Measurements from ENCODE around the gene TRAF1.

TRAF1 gene

GRCh38 chr9:120914396-120914795 is 12.2 kb downstream of the TRAF1 start:
- TF ChIP-seq TAF1 (IDR thresholded peaks at IDR 0.05; ENCODE audit: borderline replicate concordance, low read depth, low read length) (no peak), POLR2A (IDR thresholded peaks at IDR 0.05; ENCODE audit: low read depth, low read length) (peak; percentile 33; the same call in 1 of the 2 replicates), POLR2AphosphoS5 (IDR thresholded peaks at IDR 0.05; ENCODE audit: low read depth, low read length) (peak; percentile 26; the same call in 1 of the 2 replicates)
- FAIRE-seq = no peak
- no peak for DNase-seq (ENCODE audit: insufficient read length)

GRCh38 chr9:120913647-120914264 is 12.8 kb downstream of the TRAF1 start:
- no peak for DNase-seq (ENCODE audit: insufficient read length)
- TF ChIP-seq TAF1 (IDR thresholded peaks at IDR 0.05; ENCODE audit: borderline replicate concordance, low read depth, low read length) (no peak), POLR2A (IDR thresholded peaks at IDR 0.05; ENCODE audit: low read depth, low read length) (no peak), POLR2AphosphoS5 (IDR thresholded peaks at IDR 0.05; ENCODE audit: low read depth, low read length) (no peak)
- no peak for FAIRE-seq

- DNase-seq (ENCODE audit: insufficient read length) = no peak
- no peak for FAIRE-seq
- TF ChIP-seq POLR2A (IDR thresholded peaks at IDR 0.05; ENCODE audit: low read depth, low read length) (peak; percentile 49), POLR2AphosphoS5 (IDR thresholded peaks at IDR 0.05; ENCODE audit: low read depth, low read length) (peak; percentile 78; the same call in 1 of the 2 replicates), TAF1 (IDR thresholded peaks at IDR 0.05; ENCODE audit: borderline replicate concordance, low read depth, low read length) (no peak)
Measured at GRCh38 chr9:120912958-120913646, 13.5 kb downstream of the TRAF1 start.

GRCh38 chr9:120911295-120911837 is 15.2 kb downstream of the TRAF1 start:
- peak; percentile 47; the same call in 1 of the 2 replicates for TF ChIP-seq POLR2AphosphoS5 (IDR thresholded peaks at IDR 0.05; ENCODE audit: low read depth, low read length)
- no peak for TF ChIP-seq TAF1 (IDR thresholded peaks at IDR 0.05; ENCODE audit: borderline replicate concordance, low read depth, low read length)
- 0 out of 2 replicates have a peak, but pooled peaks have one; percentile 37 for TF ChIP-seq POLR2A (IDR thresholded peaks at IDR 0.05; ENCODE audit: low read depth, low read length)
- FAIRE-seq (no peak), DNase-seq (ENCODE audit: insufficient read length) (no peak)

- TF ChIP-seq TAF1 (IDR thresholded peaks at IDR 0.05; ENCODE audit: borderline replicate concordance, low read depth, low read length) (no peak), POLR2AphosphoS5 (IDR thresholded peaks at IDR 0.05; ENCODE audit: low read depth, low read length) (no peak), POLR2A (IDR thresholded peaks at IDR 0.05; ENCODE audit: low read depth, low read length) (no peak)
- FAIRE-seq (no peak), DNase-seq (ENCODE audit: insufficient read length) (no peak)
Measured at GRCh38 chr9:120910643-120911042, 16.0 kb downstream of the TRAF1 start.

GRCh38 chr9:120909904-120910303 is 16.7 kb downstream of the TRAF1 start:
- FAIRE-seq (no peak), DNase-seq (ENCODE audit: insufficient read length) (no peak)
- TF ChIP-seq POLR2AphosphoS5 (IDR thresholded peaks at IDR 0.05; ENCODE audit: low read depth, low read length) (no peak), POLR2A (IDR thresholded peaks at IDR 0.05; ENCODE audit: low read depth, low read length) (peak; percentile 42; the same call in 1 of the 2 replicates), TAF1 (IDR thresholded peaks at IDR 0.05; ENCODE audit: borderline replicate concordance, low read depth, low read length) (no peak)

GRCh38 chr9:120905315-120906164 is 21.1 kb downstream of the TRAF1 start:
- FAIRE-seq = no peak
- TF ChIP-seq POLR2A (IDR thresholded peaks at IDR 0.05; ENCODE audit: low read depth, low read length) (no peak), POLR2AphosphoS5 (IDR thresholded peaks at IDR 0.05; ENCODE audit: low read depth, low read length) (peak; percentile 7; the same call in 1 of the 2 replicates)
- DNase-seq (ENCODE audit: insufficient read length) = no peak

GRCh38 chr9:120904978-120905301 is 21.7 kb downstream of the TRAF1 start:
- DNase-seq (ENCODE audit: insufficient read length) (no peak), FAIRE-seq (no peak)
- TF ChIP-seq POLR2A (IDR thresholded peaks at IDR 0.05; ENCODE audit: low read depth, low read length) = peak; percentile 66
- TF ChIP-seq POLR2AphosphoS5 (IDR thresholded peaks at IDR 0.05; ENCODE audit: low read depth, low read length) = peak; percentile 82
- no peak for TF ChIP-seq TAF1 (IDR thresholded peaks at IDR 0.05; ENCODE audit: borderline replicate concordance, low read depth, low read length)

- TF ChIP-seq POLR2AphosphoS5 (IDR thresholded peaks at IDR 0.05; ENCODE audit: low read depth, low read length) (peak; percentile 70), POLR2A (IDR thresholded peaks at IDR 0.05; ENCODE audit: low read depth, low read length) (no peak; the same call in 1 of the 2 replicates), TAF1 (IDR thresholded peaks at IDR 0.05; ENCODE audit: borderline replicate concordance, low read depth, low read length) (no peak)
- DNase-seq (ENCODE audit: insufficient read length) (no peak), FAIRE-seq (no peak)
Measured at GRCh38 chr9:120904061-120904977, 22.3 kb downstream of the TRAF1 start.
